OCI-LY3 (cell line): Measurements from ENCODE around the gene PTPRJ.

Experiments
- CTCF ChIP-seq: fragments of 200-600, 300-600 bp; sonication (generic); IDR thresholded peaks from 2 replicates; pipeline ENCODE4 v1.5.1; 2014; ENCODE audit warnings: antibody characterized with exemption, low read length, low read depth
- EZH2phosphoT487 ChIP-seq: fragments of 200-600 bp; shearing (Covaris generic); IDR thresholded peaks from 2 replicates; pipeline ENCODE4 v1.6.1; 2018; ENCODE audit warnings: antibody characterized with exemption, mixed run types, low read depth

GRCh38 chr11:48006301-48006992 is 26.1 kb downstream of the PTPRJ start:
- TF ChIP-seq CTCF (no peak), EZH2phosphoT487 (no peak)
